Neuron (in vitro differentiated cells): ENCODE measurements around the gene MEOX1.

Experiments
- H2AFZ ChIP-seq: one replicate; pipeline ENCODE4 v1.6.1; 2013; ENCODE audit warnings: low read depth, mild to moderate bottlenecking, inconsistent platforms, low read length, moderate library complexity
- H3K27me3 ChIP-seq: one replicate; pipeline ENCODE4 v1.6.1; 2013; ENCODE audit warnings: low read length; ENCODE audit not compliant: insufficient read depth
- H3K36me3 ChIP-seq: one replicate; pipeline ENCODE4 v1.6.1; 2013; ENCODE audit warnings: low read length; ENCODE audit not compliant: insufficient read depth
- H3K4me1 ChIP-seq: one replicate; pipeline ENCODE4 v1.6.1; 2013; ENCODE audit warnings: low read length; ENCODE audit not compliant: insufficient read depth
- H3K4me3 ChIP-seq: 2 replicates; pipeline ENCODE4 v1.5.1; 2013; ENCODE audit warnings: mild to moderate bottlenecking, low read length, moderate library complexity
- H3K9me3 ChIP-seq: one replicate; pipeline ENCODE4 v1.6.1; 2013; ENCODE audit warnings: low read length

Gene MEOX1

DNA sequence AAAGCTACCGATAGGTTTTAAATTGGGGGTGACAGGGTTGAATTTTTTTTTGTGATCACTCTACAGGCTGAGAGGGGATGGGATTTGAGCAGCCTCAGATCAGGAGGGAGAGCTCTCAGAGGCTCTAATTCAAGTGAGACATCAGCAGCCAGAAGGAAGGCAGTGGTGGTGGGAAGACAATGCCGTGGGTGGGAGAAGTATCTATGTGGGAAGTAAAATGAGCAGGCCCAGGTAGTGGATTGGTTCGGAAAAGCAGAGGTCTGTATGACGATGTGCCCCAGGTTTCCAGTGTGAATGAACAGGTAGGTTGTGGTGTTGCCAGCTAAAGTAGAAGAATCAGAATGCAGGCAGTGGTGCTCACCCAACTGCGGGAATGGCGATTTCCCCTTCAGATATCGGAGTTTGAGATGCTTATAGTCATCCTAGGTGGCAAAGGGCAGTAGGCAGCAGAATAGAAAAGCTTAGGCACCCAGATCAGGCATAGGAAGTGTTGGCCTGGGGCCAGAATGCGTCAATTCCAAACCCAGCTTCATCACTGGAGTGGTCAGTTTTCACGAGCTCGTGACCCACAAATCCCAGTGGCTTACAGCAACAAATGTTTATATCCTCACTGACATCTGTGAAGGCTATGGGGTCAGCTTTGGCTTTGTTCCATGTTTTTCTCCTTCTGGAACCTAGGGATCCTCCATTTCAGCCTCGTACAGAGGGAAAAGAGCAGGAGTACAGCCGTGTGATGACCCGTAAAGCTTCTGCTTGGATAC is 24.0 kb downstream of the MEOX1 start:
- Histone ChIP-seq H3K27me3 (no peaks in the 10 kb centered on the region), H3K9me3 (no peaks in the 10 kb centered on the region), H3K4me1 (no peaks in the 10 kb centered on the region), H2AFZ (no peak overlapping the region), H3K36me3 (no peaks in the 10 kb centered on the region), H3K4me3 (no peak overlapping the region)

DNA sequence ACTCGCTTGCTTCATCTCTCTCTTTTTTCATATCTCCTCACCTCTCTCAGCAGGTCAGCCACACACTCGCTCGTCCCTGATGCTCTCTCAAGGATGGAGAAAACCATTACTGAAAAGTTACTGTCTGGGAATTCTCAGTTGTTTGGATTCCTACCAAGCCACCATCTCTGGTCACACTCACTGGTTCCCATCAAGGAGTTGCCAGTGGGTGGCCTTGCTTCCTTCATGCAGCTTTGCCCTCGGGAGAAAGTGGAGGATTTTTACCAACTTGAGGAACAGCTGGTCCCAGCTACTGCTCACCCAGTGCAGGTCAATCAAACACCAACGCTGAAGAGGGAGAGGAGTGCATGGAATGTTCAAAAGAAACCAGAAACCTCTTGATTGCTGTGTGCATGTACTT is 25.3 kb downstream of the MEOX1 start:
- H2AFZ ChIP-seq, result no peak overlapping the region
- no peaks in the 10 kb centered on the region for H3K4me1 ChIP-seq
- no peak overlapping the region for H3K4me3 ChIP-seq
- no peaks in the 10 kb centered on the region for H3K9me3 ChIP-seq
- H3K36me3 ChIP-seq, result no peaks in the 10 kb centered on the region
- H3K27me3 ChIP-seq, result no peaks in the 10 kb centered on the region

DNA sequence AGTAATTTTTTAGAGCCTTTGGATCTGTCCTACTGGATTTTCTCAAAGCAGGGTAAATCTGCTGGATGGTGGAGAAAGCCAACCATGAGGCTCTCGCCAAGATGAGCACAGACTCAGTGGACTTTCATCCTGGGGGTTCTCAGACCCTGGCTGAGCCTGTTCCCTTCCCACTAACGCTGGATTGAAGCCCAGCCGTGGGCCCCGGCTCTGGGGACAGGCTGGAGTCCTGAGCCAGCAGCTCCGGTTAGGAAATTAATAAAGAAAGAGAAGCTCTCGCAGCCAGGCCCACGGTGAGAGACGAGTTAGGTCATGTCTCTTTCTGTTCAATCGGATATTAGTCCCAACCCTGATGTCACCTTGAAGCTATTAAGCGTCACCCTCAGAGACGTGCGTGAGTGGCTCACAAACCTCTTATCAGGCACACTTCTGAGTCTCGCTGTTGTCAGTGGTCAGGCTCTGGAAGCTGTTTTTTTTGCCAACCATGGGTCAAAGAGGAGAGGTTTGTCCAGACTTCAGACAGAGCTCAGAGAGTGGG is 27.1 kb downstream of the MEOX1 start:
- no peaks in the 10 kb centered on the region for H3K36me3 ChIP-seq
- no peaks in the 10 kb centered on the region for H3K9me3 ChIP-seq
- no peak overlapping the region for H3K4me3 ChIP-seq
- no peaks in the 10 kb centered on the region for H3K27me3 ChIP-seq
- no peaks in the 10 kb centered on the region for H3K4me1 ChIP-seq
- no peak overlapping the region for H2AFZ ChIP-seq

DNA sequence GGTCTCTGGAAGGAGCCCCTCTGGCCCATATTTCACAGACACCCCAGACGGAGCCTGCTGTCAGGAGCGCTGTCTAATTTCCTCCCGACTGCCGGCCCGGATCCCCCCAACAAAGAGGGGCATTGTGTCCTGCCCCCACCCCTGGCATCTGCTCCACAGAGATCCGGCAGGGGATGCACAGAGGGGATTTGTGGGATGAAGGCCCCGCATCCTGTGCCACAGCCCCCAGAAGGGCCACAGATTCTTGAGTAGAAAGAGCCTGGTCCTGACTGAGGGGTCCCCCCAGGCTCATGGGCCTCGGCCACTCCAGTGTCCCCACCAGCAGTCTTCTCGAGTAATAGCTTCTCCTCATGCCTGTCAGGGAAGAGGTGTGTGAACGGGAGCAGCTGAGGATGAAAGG is 29.5 kb downstream of the MEOX1 start:
- H3K9me3 ChIP-seq, result no peaks in the 10 kb centered on the region
- H3K36me3 ChIP-seq, result no peaks in the 10 kb centered on the region
- H3K4me3 ChIP-seq, result no peak overlapping the region
- no peaks in the 10 kb centered on the region for H3K27me3 ChIP-seq
- H2AFZ ChIP-seq, result no peak overlapping the region
- H3K4me1 ChIP-seq, result no peaks in the 10 kb centered on the region

DNA sequence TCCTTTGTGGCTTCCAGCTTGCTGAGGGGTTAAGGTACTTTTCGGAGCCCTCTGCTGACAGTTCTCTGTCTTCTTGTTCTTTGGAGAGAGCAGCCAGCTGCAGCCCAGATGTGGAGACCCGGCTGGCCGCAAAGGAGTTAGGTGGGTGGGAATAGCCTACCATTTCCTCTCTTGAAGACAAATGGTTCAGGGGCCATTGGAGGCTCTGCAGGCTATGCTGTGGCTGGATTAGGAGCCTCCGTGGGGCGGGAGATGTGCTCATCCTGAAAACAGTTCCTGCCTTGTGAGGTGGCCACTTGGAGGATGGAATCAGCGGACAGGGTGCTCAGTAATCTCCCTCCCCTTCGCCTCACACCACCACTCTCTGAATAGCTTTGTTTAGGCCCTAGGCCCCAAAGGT is 30.3 kb downstream of the MEOX1 start:
- Histone ChIP-seq H3K36me3 (no peaks in the 10 kb centered on the region), H3K9me3 (no peaks in the 10 kb centered on the region), H3K4me3 (no peak overlapping the region), H3K4me1 (no peaks in the 10 kb centered on the region), H3K27me3 (no peaks in the 10 kb centered on the region), H2AFZ (no peak overlapping the region)

DNA sequence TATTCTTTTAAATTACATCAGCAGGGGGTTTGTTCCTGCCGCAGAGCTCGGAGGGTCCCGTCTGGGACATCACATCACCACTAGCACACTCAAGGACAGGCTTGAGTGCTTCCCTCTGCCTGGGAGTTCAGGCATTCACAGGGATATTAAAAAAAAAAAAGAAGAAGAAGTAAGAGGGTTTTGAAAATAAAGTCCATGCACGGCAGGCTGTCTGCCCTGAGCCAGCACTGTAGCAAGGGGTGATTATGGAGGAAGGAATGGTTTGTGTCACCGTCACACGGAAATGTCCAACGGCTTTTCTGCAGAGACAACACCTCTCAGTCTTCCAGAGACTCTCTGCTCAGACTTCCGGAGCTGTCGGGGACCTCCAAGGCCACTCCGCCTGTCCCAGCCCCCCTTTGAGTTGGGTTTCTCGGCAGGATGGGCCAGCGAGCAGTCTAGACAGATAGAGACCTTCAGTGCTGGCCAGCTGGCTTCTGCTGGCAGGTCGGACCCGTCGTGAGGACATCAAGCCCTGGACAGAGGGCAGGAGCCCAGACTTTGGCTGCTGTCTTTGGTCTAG is 33.6 kb downstream of the MEOX1 start:
- Histone ChIP-seq H3K9me3 (no peaks in the 10 kb centered on the region), H2AFZ (no peak overlapping the region), H3K27me3 (no peaks in the 10 kb centered on the region), H3K4me3 (no peak overlapping the region), H3K36me3 (no peaks in the 10 kb centered on the region), H3K4me1 (no peaks in the 10 kb centered on the region)

DNA sequence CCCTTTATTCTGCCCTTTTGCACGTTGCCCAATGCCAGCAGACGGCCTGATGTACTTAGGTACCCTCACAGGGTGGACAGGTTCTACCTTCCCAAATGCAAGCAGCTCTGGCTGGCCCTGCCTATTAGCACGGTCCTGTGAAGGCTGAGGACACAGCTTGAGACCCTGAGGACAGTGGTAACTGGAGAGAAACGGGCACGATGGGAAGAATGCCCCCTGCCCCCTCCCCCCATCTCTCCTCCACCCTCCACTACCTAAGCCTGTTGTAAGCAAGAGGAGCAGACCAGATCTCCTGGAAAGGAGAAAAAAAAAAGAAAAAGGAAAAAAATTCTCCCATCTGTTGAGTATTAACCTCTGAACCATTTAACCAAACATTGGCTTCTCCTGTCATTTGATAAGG is 34.1 kb downstream of the MEOX1 start:
- Histone ChIP-seq H3K4me3 (no peak overlapping the region), H3K36me3 (no peaks in the 10 kb centered on the region), H2AFZ (no peak overlapping the region), H3K9me3 (no peaks in the 10 kb centered on the region), H3K27me3 (no peaks in the 10 kb centered on the region), H3K4me1 (no peaks in the 10 kb centered on the region)

DNA sequence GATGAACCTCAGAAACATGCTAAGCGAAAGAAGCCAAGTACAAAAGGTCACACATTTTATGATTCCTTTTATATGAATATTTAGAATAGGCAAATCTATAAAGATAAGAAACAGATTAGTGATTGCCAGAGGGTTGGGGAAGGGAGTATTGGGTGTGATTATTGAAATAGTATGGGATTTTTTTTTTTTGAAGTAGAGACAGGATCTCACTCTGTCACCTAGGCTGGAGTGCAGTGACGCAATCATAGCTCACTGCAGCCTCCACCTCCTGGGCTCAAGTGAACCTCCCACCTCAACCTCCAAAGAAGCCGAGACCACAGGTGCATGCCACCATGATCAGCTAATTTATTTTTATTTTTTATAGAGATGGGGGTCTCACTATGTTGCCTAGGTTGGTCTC is 35.7 kb downstream of the MEOX1 start:
- no peak overlapping the region for H2AFZ ChIP-seq
- H3K27me3 ChIP-seq, result no peaks in the 10 kb centered on the region
- H3K36me3 ChIP-seq, result no peaks in the 10 kb centered on the region
- H3K4me3 ChIP-seq, result no peak overlapping the region
- no peaks in the 10 kb centered on the region for H3K4me1 ChIP-seq
- no peaks in the 10 kb centered on the region for H3K9me3 ChIP-seq

DNA sequence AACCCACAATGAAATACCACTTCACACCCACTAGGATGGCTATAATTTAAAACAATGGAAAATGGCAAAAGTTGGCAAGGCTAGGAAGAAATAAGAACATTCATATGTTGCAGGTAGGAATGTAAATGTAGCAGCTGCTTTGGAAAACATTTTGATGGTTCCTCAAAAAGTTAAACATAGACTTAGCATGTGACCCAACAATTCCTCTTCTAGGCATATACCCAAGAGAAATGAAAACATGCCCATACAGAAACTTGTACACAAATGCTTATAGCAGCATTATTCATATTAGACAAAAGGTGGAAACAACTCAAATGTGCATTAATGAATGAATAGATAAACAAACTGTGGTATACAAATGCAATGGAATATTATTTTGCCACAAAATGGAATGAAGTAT is 36.1 kb downstream of the MEOX1 start:
- H3K4me3 ChIP-seq, result no peak overlapping the region
- no peaks in the 10 kb centered on the region for H3K9me3 ChIP-seq
- no peaks in the 10 kb centered on the region for H3K36me3 ChIP-seq
- no peaks in the 10 kb centered on the region for H3K27me3 ChIP-seq
- H3K4me1 ChIP-seq, result no peaks in the 10 kb centered on the region
- no peak overlapping the region for H2AFZ ChIP-seq

DNA sequence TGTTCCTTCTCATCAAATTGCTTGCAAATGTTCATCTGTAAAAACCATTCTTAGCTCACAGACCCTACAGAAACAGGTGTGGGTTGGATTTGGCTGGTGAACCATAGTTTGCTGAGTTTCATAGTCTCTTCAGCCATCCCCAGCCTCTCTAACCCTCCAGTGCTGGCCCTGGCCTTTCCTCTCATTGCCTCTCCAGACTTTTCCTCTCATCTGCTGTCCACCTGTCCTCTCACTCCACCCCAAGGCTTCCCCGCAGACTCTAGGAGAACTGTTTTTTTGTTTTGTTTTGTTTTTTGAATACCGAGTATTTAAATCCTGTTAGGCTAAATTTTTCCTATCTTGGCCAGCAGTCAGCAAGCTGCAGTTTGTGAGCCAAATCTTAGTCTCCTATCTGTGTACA is 41.1 kb downstream of the MEOX1 start:
- Histone ChIP-seq H3K4me3 (no peak overlapping the region), H2AFZ (no peak overlapping the region), H3K9me3 (no peaks in the 10 kb centered on the region), H3K36me3 (no peaks in the 10 kb centered on the region), H3K27me3 (peaks cover 4% of the 10 kb centered on the region), H3K4me1 (no peaks in the 10 kb centered on the region)

DNA sequence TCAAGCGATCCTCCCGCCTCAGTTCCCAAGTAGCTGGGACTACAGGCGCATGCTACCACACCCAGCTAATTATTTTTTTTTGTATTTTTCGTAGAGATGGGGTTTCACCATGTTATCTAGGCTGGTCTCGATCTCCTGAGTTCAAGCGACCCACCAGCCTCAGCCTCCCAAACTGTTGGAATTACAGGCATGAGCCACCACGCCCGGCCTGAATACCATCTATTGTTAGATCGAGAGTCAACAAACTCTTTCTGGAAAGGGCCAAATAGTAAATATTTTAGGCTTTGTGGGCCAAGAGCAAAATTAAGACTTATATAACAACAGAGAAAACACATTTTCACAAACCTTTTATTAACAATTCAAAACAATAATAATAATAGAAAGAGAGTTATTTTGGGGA is 41.6 kb downstream of the MEOX1 start:
- H3K27me3 ChIP-seq, result peaks cover 4% of the 10 kb centered on the region
- H3K36me3 ChIP-seq, result no peaks in the 10 kb centered on the region
- H2AFZ ChIP-seq, result no peak overlapping the region
- H3K4me3 ChIP-seq, result no peak overlapping the region
- H3K9me3 ChIP-seq, result no peaks in the 10 kb centered on the region
- no peaks in the 10 kb centered on the region for H3K4me1 ChIP-seq

DNA sequence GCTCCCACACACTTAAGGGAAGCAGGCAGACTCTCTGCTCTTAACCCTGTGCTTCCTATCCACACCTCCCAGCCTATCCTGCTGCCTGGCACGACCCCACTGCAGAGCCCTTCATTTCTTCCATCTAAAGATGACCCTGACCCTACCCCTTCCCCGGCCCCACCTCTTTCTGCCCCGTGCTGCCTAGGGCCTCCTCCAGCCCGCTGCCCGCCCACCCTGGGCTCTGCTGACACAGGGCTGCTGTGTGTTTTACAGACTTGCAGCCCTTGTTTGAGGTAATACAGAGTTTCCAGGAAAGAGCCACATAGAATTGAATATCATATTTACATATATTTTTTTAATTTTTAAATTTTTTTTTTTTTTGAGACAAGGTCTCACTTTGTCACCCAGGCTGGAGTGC is 42.0 kb downstream of the MEOX1 start:
- Histone ChIP-seq H3K4me3 (no peak overlapping the region), H3K36me3 (no peaks in the 10 kb centered on the region), H3K4me1 (no peaks in the 10 kb centered on the region), H3K27me3 (peaks cover 4% of the 10 kb centered on the region), H3K9me3 (no peaks in the 10 kb centered on the region), H2AFZ (no peak overlapping the region)

DNA sequence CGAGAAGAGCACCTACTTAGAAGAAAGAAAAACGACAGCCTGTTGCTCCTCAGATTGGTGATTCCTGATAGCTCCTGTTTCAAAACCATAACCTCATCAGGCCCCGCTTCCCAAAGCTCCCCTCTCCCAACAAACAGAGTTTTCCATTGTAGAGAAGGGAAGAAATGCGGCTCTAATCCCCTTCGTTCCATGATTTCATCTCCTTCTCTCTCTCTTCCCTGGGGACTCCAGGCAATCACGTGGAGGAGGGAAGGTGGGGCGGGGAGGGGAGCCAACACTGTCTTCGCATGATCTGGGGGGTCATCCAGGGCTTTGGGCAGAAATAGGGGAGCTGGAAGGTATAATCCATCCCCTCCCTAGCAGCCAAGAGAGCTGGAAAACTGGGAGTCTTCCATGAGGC is 43.4 kb downstream of the MEOX1 start:
- Histone ChIP-seq H3K36me3 (no peaks in the 10 kb centered on the region), H3K9me3 (no peaks in the 10 kb centered on the region), H2AFZ (no peak overlapping the region), H3K4me3 (no peak overlapping the region), H3K4me1 (no peaks in the 10 kb centered on the region), H3K27me3 (peaks cover 7% of the 10 kb centered on the region)

DNA sequence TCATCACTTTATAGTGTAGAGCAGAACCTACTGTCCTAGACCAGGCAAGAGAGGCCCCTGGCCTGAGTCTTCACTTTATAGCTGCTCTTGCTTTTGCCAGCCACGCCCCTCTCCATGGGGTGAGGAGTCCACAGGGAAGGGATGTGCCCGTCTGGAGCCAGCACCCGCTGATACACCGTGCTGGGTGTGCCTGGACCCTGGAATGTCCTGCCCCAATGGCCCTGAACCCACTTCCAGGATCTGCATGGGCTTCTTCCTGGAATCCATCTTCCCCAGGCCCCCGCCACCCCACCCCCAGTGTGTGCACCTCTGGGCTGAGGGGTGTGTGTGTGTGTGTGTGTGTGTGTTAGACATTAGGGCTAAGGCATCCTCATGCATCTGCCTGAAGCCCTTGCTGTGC is 44.9 kb downstream of the MEOX1 start:
- no peaks in the 10 kb centered on the region for H3K4me1 ChIP-seq
- H3K9me3 ChIP-seq, result no peaks in the 10 kb centered on the region
- no peaks in the 10 kb centered on the region for H3K36me3 ChIP-seq
- no peak overlapping the region for H3K4me3 ChIP-seq
- H2AFZ ChIP-seq, result no peak overlapping the region
- H3K27me3 ChIP-seq, result peaks cover 7% of the 10 kb centered on the region
